ENCODE results near the gene TMEM158. TPM values are rescaled to one million over a fixed set of nuclear protein-coding genes. Genes with fewer than 3 reads are reported as not detected.

Gene TMEM158
- total and polyA plus RNA-seq, 7 experiments from 2014 or later, result 0.27 to 0.96 (median 0.60) TPM; not detected in 4

- Mint-ChIP-seq H3K4me1 (peaks cover 0 to 2% (median 0%) of the 10 kb centered on the region in 7 donors), H3K9me3 (no peaks in the 10 kb centered on the region), H3K27me3 (peaks cover 5 to 28% (median 11%) of the 10 kb centered on the region in 5 donors), H3K4me3 (no peak overlapping the region), H3K36me3 (no peaks in the 10 kb centered on the region), H3K27ac (no peak overlapping the region)
- POLR2A ChIA-PET, result no interaction called here
- CTCF ChIA-PET, result no interaction called here
- ATAC-seq (no peak), DNase-seq (no peak)
- Histone ChIP-seq H3K27me3 (ENCODE audit: control insufficient read depth in 2 of 2, insufficient read depth in 2 of 2, low read length in 2 of 2) (no peaks in the 10 kb centered on the region), H3K4me1 (ENCODE audit: control insufficient read depth in 2 of 2, insufficient read depth in 2 of 2, low read length in 2 of 2) (no peaks in the 10 kb centered on the region), H3K4me3 (ENCODE audit: low read length) (no peak overlapping the region), H3K9me3 (ENCODE audit: control insufficient read depth in 2 of 3, low read length in 3 of 3) (no peaks in the 10 kb centered on the region), H3K36me3 (ENCODE audit: control insufficient read depth in 2 of 3, insufficient read depth in 3 of 3, low read length in 3 of 3) (no peaks in the 10 kb centered on the region), H3K27ac (ENCODE audit: low read depth, low read length) (no peak overlapping the region)
- intact Hi-C loops (cut with micrococcal nuclease), result no loop called here
Observed at GRCh38 chr3:45269952-45270351, 43.9 kb upstream of the TMEM158 start.

DNA sequence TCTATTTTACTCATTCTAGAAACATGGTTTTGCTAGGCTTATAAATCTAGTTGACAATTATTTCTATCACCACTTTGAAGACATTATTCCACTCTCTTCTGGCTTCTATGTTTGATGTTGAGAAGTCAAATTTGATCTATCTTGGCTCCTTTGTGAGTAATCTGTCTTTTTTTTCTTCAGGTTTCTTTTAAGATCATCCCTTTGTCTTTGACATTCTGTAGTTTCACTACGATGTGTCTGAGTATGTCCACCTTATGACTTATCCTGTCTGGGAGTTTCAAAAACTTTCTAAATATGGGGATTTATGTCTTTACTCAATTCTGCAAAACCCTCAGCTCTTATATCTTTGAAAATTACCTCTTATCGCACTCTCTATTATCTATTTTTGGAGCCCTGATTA, 41.0 kb upstream of the TMEM158 start:
- H3K4me1 Mint-ChIP-seq, result peaks cover 0 to 2% (median 0%) of the 10 kb centered on the region in 7 donors
- no peaks in the 10 kb centered on the region for H3K36me3 ChIP-seq (ENCODE audit: control insufficient read depth in 2 of 3, insufficient read depth in 3 of 3, low read length in 3 of 3)
- H3K4me3 ChIP-seq (ENCODE audit: low read length), result no peak overlapping the region
- no peaks in the 10 kb centered on the region for H3K9me3 ChIP-seq (ENCODE audit: control insufficient read depth in 2 of 3, low read length in 3 of 3)
- ChIA-PET CTCF (interaction anchor here (0.7 kb wide), 1 partner anchor 57 kb away, joined by 4 read pairs; no protein-coding TSS in a partner anchor), POLR2A (no interaction called here)
- no peaks in the 10 kb centered on the region for H3K9me3 Mint-ChIP-seq
- H3K36me3 Mint-ChIP-seq, result no peaks in the 10 kb centered on the region
- H3K4me3 Mint-ChIP-seq, result no peak overlapping the region
- ATAC-seq, result no peak
- peaks cover 0 to 12% (median 6%) of the 10 kb centered on the region in 5 donors for H3K27me3 Mint-ChIP-seq
- no peak overlapping the region for H3K27ac ChIP-seq (ENCODE audit: low read depth, low read length)
- H3K4me1 ChIP-seq (ENCODE audit: control insufficient read depth in 2 of 2, insufficient read depth in 2 of 2, low read length in 2 of 2), result no peaks in the 10 kb centered on the region
- intact Hi-C loops (cut with micrococcal nuclease), result no loop called here
- H3K27ac Mint-ChIP-seq, result no peak overlapping the region
- DNase-seq, result no peak
- no peaks in the 10 kb centered on the region for H3K27me3 ChIP-seq (ENCODE audit: control insufficient read depth in 2 of 2, insufficient read depth in 2 of 2, low read length in 2 of 2)

- no peak overlapping the region for H3K4me3 ChIP-seq (ENCODE audit: low read length)
- no peaks in the 10 kb centered on the region for H3K9me3 Mint-ChIP-seq
- POLR2A ChIA-PET, result no interaction called here
- H3K4me1 Mint-ChIP-seq, result no peaks in the 10 kb centered on the region
- no peak for DNase-seq
- intact Hi-C loops (cut with micrococcal nuclease), result no loop called here
- peaks cover 0 to 20% (median 7%) of the 10 kb centered on the region in 5 donors for H3K27me3 Mint-ChIP-seq
- H3K27me3 ChIP-seq (ENCODE audit: control insufficient read depth in 2 of 2, insufficient read depth in 2 of 2, low read length in 2 of 2), result no peaks in the 10 kb centered on the region
- H3K9me3 ChIP-seq (ENCODE audit: control insufficient read depth in 2 of 3, low read length in 3 of 3), result no peaks in the 10 kb centered on the region
- no peaks in the 10 kb centered on the region for H3K36me3 Mint-ChIP-seq
- no peaks in the 10 kb centered on the region for H3K4me1 ChIP-seq (ENCODE audit: control insufficient read depth in 2 of 2, insufficient read depth in 2 of 2, low read length in 2 of 2)
- no peaks in the 10 kb centered on the region for H3K36me3 ChIP-seq (ENCODE audit: control insufficient read depth in 2 of 3, insufficient read depth in 3 of 3, low read length in 3 of 3)
- CTCF ChIA-PET, result no interaction called here
- no peak overlapping the region for H3K27ac ChIP-seq (ENCODE audit: low read depth, low read length)
- H3K27ac Mint-ChIP-seq, result no peak overlapping the region
- no peak overlapping the region for H3K4me3 Mint-ChIP-seq
- ATAC-seq, result no peak
Observed at GRCh38 chr3:45261333-45262110, 35.4 kb upstream of the TMEM158 start.

DNA sequence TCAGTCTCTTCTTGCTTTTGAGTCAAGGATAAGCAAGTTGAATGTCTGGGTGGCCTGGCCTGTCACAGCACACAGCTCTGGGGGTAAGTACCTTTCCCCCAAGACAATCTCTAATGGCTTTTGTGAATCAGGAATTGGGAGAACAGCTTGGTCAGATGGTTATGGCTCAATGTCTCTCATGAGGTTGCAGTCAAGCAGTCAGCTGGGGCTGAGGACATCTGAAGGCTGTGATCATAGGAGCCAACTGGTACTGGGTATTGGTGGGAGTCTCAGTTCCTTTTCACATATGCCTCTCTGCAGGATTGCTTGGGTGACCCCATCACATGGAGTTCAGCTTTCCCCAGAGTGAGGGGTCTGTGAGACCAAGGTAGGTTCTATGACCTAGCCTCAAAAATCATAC, 33.0 kb upstream of the TMEM158 start:
- no peak overlapping the region for H3K27ac Mint-ChIP-seq
- H3K4me3 ChIP-seq (ENCODE audit: low read length), result no peak overlapping the region
- no peaks in the 10 kb centered on the region for H3K4me1 ChIP-seq (ENCODE audit: control insufficient read depth in 2 of 2, insufficient read depth in 2 of 2, low read length in 2 of 2)
- no peaks in the 10 kb centered on the region for H3K36me3 Mint-ChIP-seq
- H3K27me3 ChIP-seq (ENCODE audit: control insufficient read depth in 2 of 2, insufficient read depth in 2 of 2, low read length in 2 of 2), result no peaks in the 10 kb centered on the region
- H3K36me3 ChIP-seq (ENCODE audit: control insufficient read depth in 2 of 3, insufficient read depth in 3 of 3, low read length in 3 of 3), result no peaks in the 10 kb centered on the region
- DNase-seq (no peak), ATAC-seq (no peak)
- no peak overlapping the region for H3K27ac ChIP-seq (ENCODE audit: low read depth, low read length)
- no peak overlapping the region for H3K4me3 Mint-ChIP-seq
- POLR2A ChIA-PET, result no interaction called here
- no peaks in the 10 kb centered on the region for H3K9me3 ChIP-seq (ENCODE audit: control insufficient read depth in 2 of 3, low read length in 3 of 3)
- CTCF ChIA-PET, result interaction anchor here (0.5 to 0.8 kb wide), 2 partner anchors 85 to 221 kb away, joined by 3 read pairs; no protein-coding TSS in a partner anchor
- no peaks in the 10 kb centered on the region for H3K9me3 Mint-ChIP-seq
- H3K27me3 Mint-ChIP-seq, result peaks cover 0 to 25% (median 7%) of the 10 kb centered on the region in 5 donors
- intact Hi-C loops (cut with micrococcal nuclease), result no loop called here
- no peaks in the 10 kb centered on the region for H3K4me1 Mint-ChIP-seq

- intact Hi-C loops (cut with micrococcal nuclease), result no loop called here
- DNase-seq, result no peak
- Mint-ChIP-seq H3K36me3 (no peaks in the 10 kb centered on the region), H3K4me1 (no peaks in the 10 kb centered on the region), H3K27ac (no peak overlapping the region), H3K27me3 (peaks cover 0 to 25% (median 7%) of the 10 kb centered on the region in 5 donors), H3K4me3 (no peak overlapping the region), H3K9me3 (no peaks in the 10 kb centered on the region)
- H3K4me1 ChIP-seq (ENCODE audit: control insufficient read depth in 2 of 2, insufficient read depth in 2 of 2, low read length in 2 of 2), result no peaks in the 10 kb centered on the region
- H3K4me3 ChIP-seq (ENCODE audit: low read length), result no peak overlapping the region
- ChIA-PET POLR2A (no interaction called here), CTCF (no interaction called here)
- no peaks in the 10 kb centered on the region for H3K36me3 ChIP-seq (ENCODE audit: control insufficient read depth in 2 of 3, insufficient read depth in 3 of 3, low read length in 3 of 3)
- ATAC-seq, result no peak
- no peaks in the 10 kb centered on the region for H3K27me3 ChIP-seq (ENCODE audit: control insufficient read depth in 2 of 2, insufficient read depth in 2 of 2, low read length in 2 of 2)
- no peak overlapping the region for H3K27ac ChIP-seq (ENCODE audit: low read depth, low read length)
- no peaks in the 10 kb centered on the region for H3K9me3 ChIP-seq (ENCODE audit: control insufficient read depth in 2 of 3, low read length in 3 of 3)
Observed at GRCh38 chr3:45258317-45258716, 32.2 kb upstream of the TMEM158 start.

GRCh38 chr3:45253316-45253715, 27.2 kb upstream of the TMEM158 start:
- Mint-ChIP-seq H3K4me1 (peaks cover 0 to 2% (median 0%) of the 10 kb centered on the region in 7 donors), H3K27me3 (peaks cover 0 to 21% (median 0%) of the 10 kb centered on the region in 5 donors), H3K36me3 (no peaks in the 10 kb centered on the region), H3K27ac (peak overlapping the region in 1 of 9 donors; percentile 30), H3K4me3 (no peak overlapping the region), H3K9me3 (no peaks in the 10 kb centered on the region)
- intact Hi-C loops (cut with micrococcal nuclease), result no loop called here
- no peaks in the 10 kb centered on the region for H3K9me3 ChIP-seq (ENCODE audit: control insufficient read depth in 2 of 3, low read length in 3 of 3)
- DNase-seq, result no peak
- ChIA-PET CTCF (no interaction called here), POLR2A (interaction anchor here (0.6 kb wide), 1 partner anchor 39 kb away, joined by 3 read pairs; no protein-coding TSS in a partner anchor)
- no peak overlapping the region for H3K27ac ChIP-seq (ENCODE audit: low read depth, low read length)
- no peak for ATAC-seq
- H3K4me1 ChIP-seq (ENCODE audit: control insufficient read depth in 2 of 2, insufficient read depth in 2 of 2, low read length in 2 of 2), result no peaks in the 10 kb centered on the region
- no peaks in the 10 kb centered on the region for H3K27me3 ChIP-seq (ENCODE audit: control insufficient read depth in 2 of 2, insufficient read depth in 2 of 2, low read length in 2 of 2)
- H3K36me3 ChIP-seq (ENCODE audit: control insufficient read depth in 2 of 3, insufficient read depth in 3 of 3, low read length in 3 of 3), result no peaks in the 10 kb centered on the region
- H3K4me3 ChIP-seq (ENCODE audit: low read length), result no peak overlapping the region

GRCh38 chr3:45252826-45253225, 26.7 kb upstream of the TMEM158 start:
- no peak overlapping the region for H3K4me3 ChIP-seq (ENCODE audit: low read length)
- intact Hi-C loops (cut with micrococcal nuclease), result no loop called here
- no peaks in the 10 kb centered on the region for H3K36me3 ChIP-seq (ENCODE audit: control insufficient read depth in 2 of 3, insufficient read depth in 3 of 3, low read length in 3 of 3)
- Mint-ChIP-seq H3K36me3 (no peaks in the 10 kb centered on the region), H3K9me3 (no peaks in the 10 kb centered on the region), H3K4me1 (peaks cover 0 to 2% (median 0%) of the 10 kb centered on the region in 7 donors), H3K27me3 (peaks cover 0 to 18% (median 0%) of the 10 kb centered on the region in 5 donors), H3K4me3 (no peak overlapping the region), H3K27ac (peak overlapping the region in 1 of 9 donors; percentile 30)
- ChIA-PET POLR2A (interaction anchor here (0.6 kb wide), 1 partner anchor 39 kb away, joined by 3 read pairs; no protein-coding TSS in a partner anchor), CTCF (no interaction called here)
- no peaks in the 10 kb centered on the region for H3K4me1 ChIP-seq (ENCODE audit: control insufficient read depth in 2 of 2, insufficient read depth in 2 of 2, low read length in 2 of 2)
- DNase-seq, result no peak
- no peaks in the 10 kb centered on the region for H3K9me3 ChIP-seq (ENCODE audit: control insufficient read depth in 2 of 3, low read length in 3 of 3)
- no peaks in the 10 kb centered on the region for H3K27me3 ChIP-seq (ENCODE audit: control insufficient read depth in 2 of 2, insufficient read depth in 2 of 2, low read length in 2 of 2)
- ATAC-seq, result peak; percentile 38
- no peak overlapping the region for H3K27ac ChIP-seq (ENCODE audit: low read depth, low read length)

All from naive thymus-derived CD4-positive, alpha-beta T cell (primary cell).